HG03175 (cell line): ENCODE data around the gene GRIK3.
"Not testable (repeated sequence)": the region's sequence is repeated elsewhere in the genome, so short reads cannot be mapped to it uniquely, and the experiment has no call there.

Experiments used
- ATAC-seq: cut with Tn5 transposase; IDR thresholded peaks from one replicate; pipeline ENCODE4 v1.9.1; 2021; ENCODE audit warnings: mild to moderate bottlenecking, moderate library complexity; ENCODE audit not compliant: unreplicated experiment

The GRIK3 gene

DNA sequence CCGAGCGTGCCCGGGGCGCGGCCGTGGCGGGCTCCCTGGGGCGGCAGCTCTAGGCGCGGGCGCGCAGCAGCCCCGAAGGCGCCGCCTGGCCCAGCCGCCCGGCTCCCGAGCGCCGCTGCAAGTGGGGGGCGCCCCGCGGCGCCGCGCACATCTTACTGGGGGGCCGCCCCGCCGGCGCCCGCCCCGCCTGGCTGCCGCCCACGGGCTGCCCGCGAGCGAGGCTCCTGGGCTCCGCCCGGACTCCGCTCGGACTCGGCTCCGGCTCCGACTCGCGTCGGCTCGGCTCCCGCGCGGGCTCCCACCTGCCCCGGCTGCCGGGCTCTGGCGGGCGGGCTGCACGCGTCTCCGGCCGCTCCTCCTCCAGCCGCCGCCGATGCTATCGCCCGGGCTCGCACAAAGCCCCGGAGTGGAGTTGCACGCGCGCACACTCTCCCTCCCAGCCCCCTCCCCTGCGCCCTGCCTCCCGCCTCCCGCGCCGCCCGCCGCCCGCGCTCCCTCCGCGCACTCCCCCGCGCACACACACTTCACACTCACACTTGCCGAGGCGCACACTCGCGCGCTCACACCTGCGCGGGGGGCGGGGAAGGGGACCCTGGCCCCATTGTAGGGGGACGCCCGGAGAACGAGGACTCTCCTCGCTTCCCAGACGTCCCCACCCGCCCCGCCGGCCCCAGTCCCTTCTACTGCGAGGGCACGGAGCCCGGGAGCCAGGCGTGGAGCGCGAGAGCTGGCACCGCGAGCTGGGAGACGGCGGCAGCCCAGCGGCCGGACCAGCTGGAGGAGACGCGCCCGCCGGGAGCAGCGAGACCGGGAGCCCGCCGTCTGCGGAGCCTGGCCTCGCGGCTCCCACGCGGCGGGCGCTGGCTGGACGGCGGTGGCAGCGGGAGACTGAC is at the start of gene GRIK3:
GRIK3 (minus strand) TSS at position 395 of the 893 bp plus-strand sequence. CDS start 407 bp downstream, outside the sequence.
- no peak for ATAC-seq

DNA sequence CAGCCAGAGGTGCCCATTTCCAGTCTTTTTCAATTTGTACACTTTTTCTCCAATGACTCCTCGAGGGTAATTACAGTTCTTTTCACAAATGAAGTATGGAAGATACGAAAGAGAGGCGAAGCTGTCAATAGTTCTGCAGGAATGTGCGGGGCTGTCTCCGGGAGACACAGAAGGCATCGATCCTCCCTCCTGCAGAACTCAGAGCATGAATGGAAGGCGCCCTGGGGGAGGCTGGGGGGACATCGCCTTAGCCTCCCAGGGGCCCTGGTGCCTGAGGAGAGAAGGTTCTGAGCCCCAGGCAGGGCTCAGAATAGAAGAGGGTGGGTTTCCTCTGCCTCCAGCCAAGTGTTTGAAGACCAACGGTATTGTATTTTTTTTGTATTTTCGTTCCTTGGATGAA is 49.7 kb upstream of the GRIK3 start:
- no peak for ATAC-seq

DNA sequence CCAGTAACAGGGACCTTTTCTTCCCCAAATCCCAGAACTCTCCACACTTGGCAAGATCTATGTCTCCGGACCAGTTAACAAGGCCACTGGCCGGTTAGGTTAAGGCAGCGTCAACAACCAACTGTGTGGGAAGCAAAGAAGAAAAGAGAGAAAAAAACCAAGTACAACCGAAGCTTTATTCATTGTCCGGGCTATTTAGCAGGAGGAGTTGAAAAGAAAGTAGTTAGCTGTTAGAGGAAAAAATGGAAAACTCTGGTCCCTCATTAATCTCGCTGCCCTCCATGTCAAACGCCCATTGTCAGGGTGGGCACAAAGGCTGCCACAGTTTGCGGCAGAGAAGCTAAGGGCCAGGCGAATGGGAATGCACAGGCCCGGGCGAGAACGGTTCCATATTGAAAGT is 49.3 kb upstream of the GRIK3 start:
- ATAC-seq = no peak

DNA sequence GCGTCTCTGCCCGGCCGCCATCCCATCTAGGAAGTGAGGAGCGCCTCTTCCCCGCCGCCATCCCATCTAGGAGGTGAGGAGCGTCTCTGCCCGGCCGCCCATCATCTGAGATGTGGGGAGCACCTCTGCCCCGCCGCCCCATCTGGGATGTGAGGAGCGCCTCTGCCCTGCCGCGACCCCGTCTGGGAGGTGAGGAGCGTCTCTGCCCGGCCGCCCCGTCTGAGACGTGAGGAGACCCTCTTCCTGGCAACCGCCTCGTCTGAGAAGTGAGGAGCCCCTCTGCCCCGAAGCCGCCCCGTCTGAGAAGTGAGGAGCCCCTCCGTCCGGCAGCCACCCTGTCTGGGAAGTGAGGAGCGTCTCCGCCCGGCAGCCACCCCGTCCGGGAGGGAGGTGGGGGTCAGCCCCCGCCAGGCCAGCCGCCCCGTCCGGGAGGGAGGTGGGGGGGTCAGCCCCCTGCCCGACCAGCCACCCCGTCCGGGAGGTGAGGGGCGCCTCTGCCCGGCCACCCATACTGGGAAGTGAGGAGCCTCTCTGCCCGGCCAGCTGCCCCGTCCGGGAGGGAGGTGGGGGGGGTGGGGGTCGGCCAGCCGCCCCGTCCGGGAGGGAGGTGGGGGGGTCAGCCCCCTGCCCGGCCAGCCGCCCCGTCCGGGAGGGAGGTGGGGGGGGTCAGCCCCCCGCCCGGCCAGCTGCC is 46.1 kb upstream of the GRIK3 start:
- not testable (repeated sequence) for ATAC-seq

DNA sequence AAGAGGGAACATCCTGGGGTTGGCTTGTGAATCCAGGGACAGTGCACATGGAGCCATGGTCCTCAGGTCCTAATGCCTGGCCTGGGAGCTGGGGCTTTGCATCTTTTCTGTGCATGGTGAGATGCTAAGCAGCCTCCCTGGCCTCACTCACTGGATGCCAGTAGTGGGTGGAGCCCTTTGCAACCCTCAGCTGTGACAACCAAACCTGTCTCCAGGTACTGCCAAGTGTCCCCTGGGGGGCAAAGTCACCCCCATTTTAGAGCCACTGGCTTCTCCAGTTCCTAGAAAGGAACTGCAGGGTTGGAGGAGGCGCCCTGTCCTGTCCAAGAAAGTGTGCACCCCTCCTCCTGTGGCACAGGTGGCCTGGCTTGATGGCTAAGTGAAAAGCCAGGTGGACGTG is 44.6 kb upstream of the GRIK3 start:
- ATAC-seq = no peak

DNA sequence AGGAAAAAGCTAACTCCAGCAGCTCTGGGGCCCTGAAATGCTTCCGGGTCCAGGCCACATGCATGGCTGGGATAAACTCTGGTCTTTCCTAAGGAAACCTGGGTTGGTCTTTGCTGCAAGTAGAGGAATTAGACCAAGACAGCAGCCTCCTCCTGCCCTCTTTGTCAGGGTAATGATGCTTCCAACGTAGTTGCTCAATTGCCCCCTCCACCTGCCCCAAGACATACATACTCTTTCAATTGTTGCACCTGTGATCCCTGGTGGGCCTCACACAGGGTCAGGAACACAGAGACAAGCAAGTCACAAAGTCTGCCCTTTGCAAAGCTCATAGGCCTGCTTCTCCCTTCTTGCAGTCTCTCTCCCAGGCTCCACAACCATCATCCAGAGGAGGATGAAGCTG is 41.9 kb upstream of the GRIK3 start:
- no peak for ATAC-seq

DNA sequence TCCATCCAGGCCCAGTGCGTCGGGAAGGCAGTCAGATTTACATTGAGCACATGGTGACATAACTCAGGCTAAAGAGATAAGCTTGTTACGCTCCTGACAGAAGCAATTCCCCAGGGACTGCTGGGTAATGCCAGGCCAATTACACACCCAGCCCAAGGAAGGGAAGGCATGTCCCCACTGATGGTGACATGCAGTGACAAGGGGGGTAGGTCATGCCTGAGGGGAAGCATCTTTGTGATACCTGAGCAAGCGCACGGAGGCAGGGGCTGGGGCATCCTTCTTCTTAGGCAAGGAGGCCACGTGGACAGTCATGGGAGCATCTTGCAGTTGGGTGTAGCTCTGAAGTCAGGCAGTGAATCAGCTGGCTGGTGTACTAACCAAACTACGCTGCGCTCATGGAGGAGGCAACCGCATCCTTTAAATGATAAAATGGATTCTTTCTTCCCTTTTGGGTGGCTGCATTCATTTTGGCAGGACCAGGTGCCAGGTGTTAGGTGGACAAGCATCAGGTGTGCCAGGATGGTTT is 39.6 kb upstream of the GRIK3 start:
- ATAC-seq = no peak

DNA sequence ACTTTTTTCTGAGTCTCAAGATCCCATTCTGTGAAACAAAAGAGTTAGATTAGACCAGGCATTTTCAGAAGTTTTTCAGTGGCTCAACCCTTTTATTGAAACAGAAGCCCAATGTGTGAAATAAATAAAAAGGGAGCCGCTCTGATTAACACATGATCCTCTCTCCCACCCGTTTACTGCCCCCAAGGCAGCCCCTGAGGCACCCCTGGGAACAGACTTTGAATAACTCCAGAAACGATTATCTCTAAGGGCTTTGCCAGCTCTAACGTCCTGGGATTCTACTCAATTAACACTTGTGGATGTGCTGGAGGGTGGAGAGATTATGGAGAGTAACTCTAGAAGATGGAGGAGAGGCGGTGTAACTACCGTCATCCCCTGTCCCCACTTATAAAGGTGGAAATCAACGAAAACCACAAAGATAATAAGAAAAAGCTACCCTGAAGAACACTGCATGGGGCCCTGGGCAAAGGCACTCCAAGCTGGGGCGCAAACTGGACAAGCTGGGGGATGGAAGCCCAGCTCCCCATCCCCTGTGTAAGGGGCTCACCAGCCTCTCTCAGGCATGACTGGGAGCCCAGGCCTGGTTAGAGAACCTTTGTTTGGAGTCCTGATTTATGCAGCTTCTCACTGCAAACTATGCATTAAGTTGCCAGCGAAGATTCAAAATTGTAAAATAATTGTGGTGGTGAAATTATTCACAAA is 39.0 kb upstream of the GRIK3 start:
- ATAC-seq = no peak

DNA sequence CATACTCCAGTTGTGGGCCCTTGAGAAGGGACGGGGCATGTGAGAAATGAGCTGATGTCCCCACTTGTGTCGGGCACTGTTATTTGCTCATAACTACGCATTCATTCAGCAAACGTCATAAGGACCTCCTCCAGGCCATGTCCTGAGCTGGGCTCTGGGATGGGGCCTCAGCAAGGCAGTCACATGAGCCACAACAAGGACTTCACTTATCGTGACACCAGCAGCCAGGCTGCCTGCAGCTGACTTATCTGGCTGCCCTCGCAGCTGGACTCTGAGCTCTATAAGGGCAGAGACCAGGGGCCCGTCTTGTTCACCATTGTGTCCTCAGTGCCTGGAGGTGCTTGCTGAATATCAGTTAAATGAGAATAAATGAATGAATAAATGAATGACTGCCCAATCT is 37.5 kb upstream of the GRIK3 start:
- no peak for ATAC-seq

DNA sequence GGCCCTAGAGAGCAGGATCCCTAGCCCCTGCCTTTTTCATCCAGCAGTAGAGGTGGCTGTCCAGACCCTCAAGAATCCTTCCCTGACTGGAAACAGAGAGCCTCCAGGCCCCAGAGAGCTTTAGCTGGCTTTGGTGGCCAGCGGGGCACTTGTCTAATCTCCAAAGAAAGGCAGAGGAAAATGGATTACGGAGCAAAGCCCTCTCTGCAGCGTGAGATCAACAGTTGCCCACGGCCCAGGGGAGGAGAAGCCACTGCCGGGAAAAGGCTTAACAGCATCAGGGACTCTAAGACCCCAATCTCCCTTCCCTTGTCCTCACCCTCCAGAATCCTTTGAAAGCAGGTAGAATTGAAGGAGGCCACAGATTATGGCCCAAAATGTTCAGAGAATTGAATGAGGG is 35.8 kb upstream of the GRIK3 start:
- ATAC-seq = no peak

DNA sequence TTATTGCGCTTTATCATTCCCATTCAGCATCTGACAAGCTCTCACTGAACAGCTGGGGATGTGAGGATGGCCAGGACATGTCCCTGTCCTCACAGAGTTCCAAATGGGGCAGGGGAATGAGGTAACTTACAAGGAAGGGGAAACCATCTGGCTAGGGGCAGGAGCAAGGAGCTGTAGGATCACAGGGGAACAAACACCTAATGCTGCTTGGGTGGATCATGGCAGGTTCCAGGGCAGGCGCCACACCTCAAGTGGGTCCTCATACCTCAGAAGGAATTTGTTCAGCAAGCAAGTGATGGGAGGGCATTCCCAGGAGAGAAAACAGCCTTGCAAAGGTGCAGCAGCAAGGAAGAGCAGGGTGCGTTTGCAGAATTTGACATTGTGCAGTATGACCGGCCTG is 35.1 kb upstream of the GRIK3 start:
- no peak for ATAC-seq

DNA sequence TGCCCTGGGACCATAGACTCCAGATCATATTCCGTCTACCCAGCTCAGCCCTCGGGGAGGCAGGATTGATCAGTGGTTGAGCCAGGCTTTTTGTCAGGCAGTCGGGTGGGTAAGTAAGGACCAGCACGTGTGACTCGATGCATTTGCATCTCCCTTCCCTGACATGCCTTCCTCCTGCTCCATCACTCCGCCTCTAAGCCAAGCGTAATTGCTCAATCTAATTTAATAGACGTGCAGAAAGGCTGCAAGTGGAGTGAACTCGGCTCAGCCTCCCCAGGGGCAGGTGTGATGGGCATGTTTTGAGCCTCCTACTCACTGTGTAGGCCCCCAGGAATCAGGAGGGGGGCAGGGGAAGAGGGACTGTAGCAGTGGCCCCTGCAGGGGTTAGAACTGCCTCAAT is 34.6 kb upstream of the GRIK3 start:
- no peak for ATAC-seq

DNA sequence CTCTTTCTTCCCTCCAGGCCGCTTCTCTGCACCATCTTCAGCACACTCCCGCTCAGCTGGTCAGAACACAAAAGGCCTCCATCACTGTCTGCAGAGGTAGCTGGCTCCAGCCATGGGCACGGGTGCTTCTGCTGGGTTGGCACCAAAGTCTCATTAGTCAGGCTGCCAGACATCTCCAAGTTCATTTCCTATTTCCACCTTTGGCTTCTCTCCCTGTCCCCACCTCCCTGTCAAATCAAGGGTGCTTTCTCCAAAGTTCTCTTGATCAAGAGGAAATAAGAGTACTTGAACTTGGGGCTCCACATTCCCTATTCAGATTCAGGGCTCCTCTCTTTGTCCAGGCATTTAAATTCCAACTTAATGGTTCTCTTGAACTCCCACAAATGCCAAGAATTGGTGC is 33.9 kb upstream of the GRIK3 start:
- ATAC-seq = no peak

DNA sequence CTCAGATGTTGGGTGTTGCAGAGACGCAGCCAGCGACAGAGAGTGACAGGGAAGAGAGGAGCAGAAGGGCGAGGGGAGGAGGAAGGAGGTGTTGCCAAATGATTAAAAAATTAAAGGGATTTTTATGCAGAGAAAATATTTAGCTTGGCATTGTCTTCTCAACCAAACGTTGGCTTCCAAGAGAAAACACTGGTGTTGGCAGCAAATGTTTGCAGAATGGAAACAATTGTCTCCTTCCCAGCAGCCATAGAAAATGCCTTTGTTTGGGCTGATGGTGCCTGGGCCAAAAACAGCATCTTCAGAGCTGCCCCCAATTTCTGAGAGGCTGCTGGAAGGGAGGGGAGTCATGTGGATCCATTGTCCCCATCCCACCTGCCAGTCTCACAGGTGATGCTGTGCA is 29.7 kb upstream of the GRIK3 start:
- ATAC-seq = no peak

DNA sequence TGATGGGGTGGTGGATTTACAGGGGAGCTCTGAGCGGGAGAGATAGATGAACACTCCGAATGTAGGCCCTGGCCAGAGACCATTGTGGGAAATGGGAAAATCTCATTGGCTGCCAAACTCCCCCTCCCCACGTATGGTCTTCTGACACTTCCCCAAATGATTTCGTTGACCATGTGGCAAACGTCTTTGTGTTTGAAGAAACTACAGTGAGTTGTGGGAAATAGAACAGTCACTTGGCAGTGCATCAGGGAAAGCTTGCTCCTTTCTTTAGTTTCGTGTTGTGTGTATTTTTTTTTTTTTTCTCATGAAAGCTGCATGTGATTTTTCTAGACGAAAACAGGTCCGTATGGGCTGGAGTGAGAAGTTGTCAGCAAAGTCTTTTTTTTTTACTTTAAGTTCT is 25.0 kb upstream of the GRIK3 start:
- ATAC-seq = no peak

DNA sequence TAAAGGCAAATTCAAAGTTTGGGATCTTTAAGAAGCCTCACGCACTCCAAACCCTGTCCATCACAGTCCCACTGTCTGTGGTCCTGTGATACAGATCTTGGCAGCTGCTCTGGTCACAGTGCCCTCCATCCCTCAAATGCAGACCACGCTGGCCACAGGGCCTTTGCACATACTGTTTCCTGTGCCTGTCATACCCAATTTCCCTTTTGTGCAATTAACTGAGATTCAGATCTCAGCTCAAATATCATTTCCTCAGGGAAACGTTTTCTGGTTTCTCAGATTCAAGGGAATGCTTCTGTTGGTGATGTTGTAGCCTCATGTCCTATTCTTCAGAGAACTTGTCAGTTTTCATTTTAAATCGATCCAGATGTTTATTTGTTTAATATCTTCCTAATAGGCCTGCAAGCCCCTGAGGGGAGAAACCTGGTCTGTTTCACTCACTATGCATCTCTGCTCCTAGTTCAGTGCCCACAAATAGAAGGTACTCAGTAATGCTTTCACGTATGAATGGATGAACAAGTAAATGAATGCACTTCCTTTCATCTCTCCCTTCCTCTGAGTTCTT is 24.2 kb upstream of the GRIK3 start:
- no peak for ATAC-seq

DNA sequence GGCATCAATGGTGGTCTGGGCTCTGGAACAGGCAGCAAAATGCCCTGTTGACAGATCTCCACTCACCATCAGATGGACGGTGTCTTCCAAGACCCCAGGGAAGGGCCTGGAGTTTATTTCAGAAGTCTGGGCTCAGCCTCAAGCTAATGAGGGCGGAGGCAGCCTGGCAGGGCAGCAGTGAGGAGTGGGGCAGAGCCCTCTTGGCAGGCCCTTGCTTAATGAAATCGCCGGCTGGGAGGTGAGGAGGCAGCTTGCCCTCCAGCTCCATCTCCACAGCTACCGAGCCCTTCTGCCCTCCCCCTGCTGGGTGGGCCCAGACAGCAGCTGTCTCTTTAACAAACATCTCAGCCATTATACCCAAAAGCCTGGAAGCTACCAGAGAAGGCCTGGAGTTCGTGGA is 22.0 kb upstream of the GRIK3 start:
- no peak for ATAC-seq

DNA sequence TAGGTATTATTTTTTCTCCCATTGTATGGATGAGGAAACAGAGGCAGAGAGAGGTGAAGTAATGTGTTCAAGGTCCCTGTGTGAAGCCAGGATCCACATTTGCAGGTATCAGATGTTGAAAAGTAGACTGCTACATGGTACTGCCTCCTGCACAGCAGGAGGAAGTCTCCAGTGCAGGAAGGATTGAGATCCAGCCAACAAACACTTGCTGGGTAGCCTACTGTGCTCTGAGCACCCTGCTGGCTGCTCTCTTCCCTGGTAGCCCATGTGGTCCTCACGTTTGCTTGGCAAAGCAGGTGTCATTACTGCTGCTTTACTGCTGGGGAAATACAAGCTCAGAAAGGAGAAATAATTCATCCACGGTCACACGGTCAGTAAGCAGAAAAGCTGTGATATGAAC is 21.3 kb upstream of the GRIK3 start:
- no peak for ATAC-seq

DNA sequence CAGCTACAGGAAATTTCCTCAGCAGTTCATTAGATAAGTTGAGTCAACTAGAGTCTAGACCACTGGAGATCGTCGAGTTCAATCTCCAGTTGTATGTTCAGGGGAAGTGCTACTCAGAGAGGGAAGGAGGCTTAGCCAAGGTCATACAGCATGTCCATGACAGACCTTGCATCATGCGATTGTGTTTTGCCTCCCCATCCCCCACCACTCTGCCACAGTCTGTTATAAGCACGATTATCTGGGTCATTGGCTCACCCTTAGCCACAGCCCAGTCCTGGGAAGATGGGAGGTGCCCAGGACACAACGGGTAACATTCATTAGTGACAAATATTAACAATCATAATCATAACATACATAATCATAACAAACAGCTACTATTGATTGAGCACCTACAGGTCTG is 18.9 kb upstream of the GRIK3 start:
- ATAC-seq = no peak

DNA sequence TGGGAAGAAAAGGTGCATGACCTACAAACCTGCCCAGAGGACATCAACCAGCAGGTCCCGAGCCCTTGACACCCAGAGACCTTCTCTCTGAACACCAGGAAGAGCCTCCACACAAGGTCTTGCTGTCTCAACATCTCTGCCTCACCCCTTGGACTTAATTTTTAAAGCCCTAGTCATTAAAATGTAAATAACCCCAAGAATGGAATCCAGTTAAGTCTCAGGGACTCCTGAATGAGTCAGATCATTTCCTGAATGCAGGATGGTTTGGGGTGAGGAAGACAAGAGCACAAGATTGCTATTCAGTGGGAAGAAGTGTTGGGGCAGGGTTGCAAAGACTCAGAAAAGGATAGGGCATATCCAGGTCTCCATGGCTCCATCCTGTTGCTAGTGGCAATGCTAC is 17.8 kb upstream of the GRIK3 start:
- ATAC-seq = no peak

DNA sequence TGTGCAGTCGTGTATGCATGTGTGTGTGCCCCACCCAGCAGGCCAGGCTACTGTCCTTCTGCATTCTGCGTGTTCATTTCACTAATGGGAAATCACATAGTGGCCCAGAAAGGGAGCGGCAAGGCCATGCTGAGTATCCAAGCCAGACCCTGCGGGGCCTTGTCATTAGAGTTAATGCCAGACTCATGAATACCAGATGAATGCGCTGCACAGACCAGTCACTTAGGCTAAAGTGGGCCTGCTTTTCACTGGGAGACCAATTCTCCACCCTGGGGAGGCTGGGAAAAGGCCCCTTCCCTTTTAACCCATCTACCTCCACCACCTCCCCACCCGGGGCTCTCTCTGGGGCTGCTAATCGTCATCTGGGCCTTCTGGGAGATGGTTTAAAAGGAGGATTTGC is 17.0 kb upstream of the GRIK3 start:
- ATAC-seq = no peak
